Smooth muscle cell (in vitro differentiated cells): ENCODE measurements around the gene DEPDC1. TPM values are rescaled to one million over a fixed set of nuclear protein-coding genes. Genes with fewer than 3 reads are reported as not detected.

ENCODE experiments used
- DNase-seq: peaks from one replicate; lab custom pipeline; 2025; ENCODE audit not compliant: unreplicated experiment; lab: John Stamatoyannopoulos, UW
- H2AFZ ChIP-seq: fragments of 200-600 bp; sonication (generic); 2 replicates; pipeline ENCODE4 v1.6.0; 2016; ENCODE audit warnings: antibody characterized with exemption, low read depth, mild to moderate bottlenecking
- H3F3A ChIP-seq: fragments of 200-600 bp; sonication (generic); 2 replicates; pipeline ENCODE4 v1.6.0; 2017; ENCODE audit warnings: antibody characterized with exemption, low read depth
- H3K27ac ChIP-seq: fragments of 200-600 bp; sonication (generic); 2 replicates; pipeline ENCODE4 v1.5.1; 2016; ENCODE audit warnings: low read depth, mild to moderate bottlenecking
- H3K27me3 ChIP-seq: fragments of 200-600 bp; sonication (generic); 2 replicates; pipeline ENCODE4 v1.6.1; 2016; ENCODE audit warnings: low read depth, mild to moderate bottlenecking
- H3K36me3 ChIP-seq: fragments of 200-600 bp; sonication (generic); 2 replicates; pipeline ENCODE4 v1.5.1; 2016; ENCODE audit warnings: low read depth
- H3K4me1 ChIP-seq: fragments of 200-600 bp; sonication (generic); 2 replicates; pipeline ENCODE4 v1.5.1; 2016; ENCODE audit warnings: low read depth
- H3K4me2 ChIP-seq: fragments of 200-600 bp; sonication (generic); 2 replicates; pipeline ENCODE4 v1.6.0; 2016; ENCODE audit warnings: mild to moderate bottlenecking
- H3K4me3 ChIP-seq: fragments of 200-600 bp; sonication (generic); 2 replicates; pipeline ENCODE4 v1.5.1; 2016; ENCODE audit warnings: mild to moderate bottlenecking
- H3K79me2 ChIP-seq: fragments of 200-600 bp; sonication (generic); 2 replicates; pipeline ENCODE4 v1.6.0; 2016; ENCODE audit warnings: low read depth, mild to moderate bottlenecking
- H3K9ac ChIP-seq: fragments of 200-600 bp; sonication (generic); 2 replicates; pipeline ENCODE4 v1.6.0; 2016; ENCODE audit warnings: low read depth
- H3K9me3 ChIP-seq: fragments of 200-600 bp; sonication (generic); replicated peaks from 2 replicates; pipeline ENCODE4 v1.5.1; 2016; ENCODE audit warnings: low read depth
- H4K20me1 ChIP-seq: fragments of 200-600 bp; sonication (generic); 2 replicates; pipeline ENCODE4 v1.6.0; 2016; ENCODE audit warnings: low read depth
- WGBS: methylation state at CpG from one replicate; pipeline ENCODE4 v1.1.7; 2016; ENCODE audit warnings: low lambda C conversion rate; 5-methylcytosine and 5-hydroxymethylcytosine counted together
- polyA plus RNA-seq: library from polyadenylated mRNA; unstranded; fragments of >200 nt; fragmentation: Nextera tagmentation; extraction: Ambion mirVana; gene quantifications from 2 replicates; pipeline ENCODE4 v1.2.1, GENCODE V29; 2016
- total RNA-seq: library from RNA; depleted of rRNA; stranded (reverse); fragments of >200 nt; gene quantifications from 2 replicates; pipeline ENCODE4 v1.2.3, GENCODE V29; 2014
- TF ChIP-seq, protein P1 (sequence below): fragments of 200-600 bp; sonication (generic); IDR thresholded peaks from 2 replicates; pipeline ENCODE4 v1.5.1; 2017; ENCODE audit warnings: borderline replicate concordance, mild to moderate bottlenecking, antibody characterized with exemption; ENCODE audit not compliant: insufficient read depth, poor library complexity, severe bottlenecking

DEPDC1 gene
- total and polyA plus RNA-seq, 2 experiments from 2014 or later = 6.3 to 11.1 TPM

DNA sequence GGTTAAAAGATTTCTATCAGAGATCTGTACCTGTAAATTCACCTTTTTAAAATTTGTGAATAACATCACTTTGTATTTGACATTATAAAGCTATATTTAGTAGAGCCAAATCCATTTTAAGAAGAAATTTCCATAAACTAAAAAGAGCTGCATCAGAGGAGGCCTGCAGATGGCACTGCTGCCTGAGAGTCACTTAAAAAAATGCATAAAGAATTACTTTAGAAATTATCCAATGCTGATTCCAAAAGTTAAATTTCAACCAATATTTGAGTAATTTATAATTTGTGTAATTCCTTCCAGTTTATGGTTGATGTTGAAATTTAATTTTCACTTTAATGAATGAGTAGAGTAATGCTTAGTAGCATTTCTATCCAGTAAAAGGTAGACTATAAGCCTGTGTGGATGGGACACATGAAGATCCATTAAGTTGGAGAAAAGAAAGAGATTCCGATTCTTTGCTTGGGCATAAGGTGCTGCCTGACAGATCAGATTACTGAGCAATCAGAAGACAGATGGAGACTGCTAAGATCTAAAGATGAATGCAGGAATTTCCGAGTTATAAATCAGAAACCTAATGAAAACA is 26.4 kb downstream of the DEPDC1 start:
- 89% methylated on average over 2 of the region's 2 CpGs for WGBS
- no peak for DNase-seq
- Histone ChIP-seq H3K27ac (no peak overlapping the region), H2AFZ (no peak overlapping the region), H3F3A (no peaks in the 10 kb centered on the region), H3K36me3 (no peaks in the 10 kb centered on the region), H4K20me1 (no peaks in the 10 kb centered on the region), H3K79me2 (no peaks in the 10 kb centered on the region), H3K4me3 (no peak overlapping the region), H3K27me3 (no peaks in the 10 kb centered on the region), H3K9ac (no peak overlapping the region), H3K9me3 (no peaks in the 10 kb centered on the region), H3K4me1 (peaks cover 3% of the 10 kb centered on the region), H3K4me2 (no peak overlapping the region)
- TF ChIP-seq, protein P1, sequence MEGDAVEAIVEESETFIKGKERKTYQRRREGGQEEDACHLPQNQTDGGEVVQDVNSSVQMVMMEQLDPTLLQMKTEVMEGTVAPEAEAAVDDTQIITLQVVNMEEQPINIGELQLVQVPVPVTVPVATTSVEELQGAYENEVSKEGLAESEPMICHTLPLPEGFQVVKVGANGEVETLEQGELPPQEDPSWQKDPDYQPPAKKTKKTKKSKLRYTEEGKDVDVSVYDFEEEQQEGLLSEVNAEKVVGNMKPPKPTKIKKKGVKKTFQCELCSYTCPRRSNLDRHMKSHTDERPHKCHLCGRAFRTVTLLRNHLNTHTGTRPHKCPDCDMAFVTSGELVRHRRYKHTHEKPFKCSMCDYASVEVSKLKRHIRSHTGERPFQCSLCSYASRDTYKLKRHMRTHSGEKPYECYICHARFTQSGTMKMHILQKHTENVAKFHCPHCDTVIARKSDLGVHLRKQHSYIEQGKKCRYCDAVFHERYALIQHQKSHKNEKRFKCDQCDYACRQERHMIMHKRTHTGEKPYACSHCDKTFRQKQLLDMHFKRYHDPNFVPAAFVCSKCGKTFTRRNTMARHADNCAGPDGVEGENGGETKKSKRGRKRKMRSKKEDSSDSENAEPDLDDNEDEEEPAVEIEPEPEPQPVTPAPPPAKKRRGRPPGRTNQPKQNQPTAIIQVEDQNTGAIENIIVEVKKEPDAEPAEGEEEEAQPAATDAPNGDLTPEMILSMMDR = peak; percentile 82

DNA sequence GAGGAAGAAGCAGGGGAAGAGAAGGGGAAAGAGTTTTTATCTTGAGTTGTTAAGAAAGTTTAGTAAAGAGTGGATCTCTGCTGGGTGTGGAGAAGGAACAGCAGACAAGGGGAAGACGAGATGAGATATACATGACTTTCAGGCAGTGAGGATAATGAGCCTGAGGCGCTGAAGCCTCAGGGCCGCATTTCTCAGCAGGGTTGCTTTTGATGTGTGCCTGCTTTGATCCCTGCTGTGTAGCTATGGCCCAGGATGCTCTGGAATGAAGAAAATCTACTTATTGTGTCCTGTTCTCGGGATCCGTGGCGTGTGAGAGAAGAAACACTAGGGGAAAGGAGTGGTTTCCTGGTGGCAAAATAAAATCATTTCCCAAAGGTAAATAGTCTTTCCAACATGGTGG is 32.0 kb downstream of the DEPDC1 start:
- H3K4me3 ChIP-seq = no peak overlapping the region
- no peaks in the 10 kb centered on the region for H4K20me1 ChIP-seq
- no peak overlapping the region for H3K4me2 ChIP-seq
- no peak for DNase-seq
- 13% methylated on average over 6 of the region's 6 CpGs for WGBS
- peaks cover 3% of the 10 kb centered on the region for H3K4me1 ChIP-seq
- no peak overlapping the region for H3K9ac ChIP-seq
- H3F3A ChIP-seq = no peaks in the 10 kb centered on the region
- no peaks in the 10 kb centered on the region for H3K9me3 ChIP-seq
- H3K79me2 ChIP-seq = no peaks in the 10 kb centered on the region
- TF ChIP-seq, protein P1 = no peak
- H3K36me3 ChIP-seq = no peaks in the 10 kb centered on the region
- no peak overlapping the region for H3K27ac ChIP-seq
- H3K27me3 ChIP-seq = no peaks in the 10 kb centered on the region
- H2AFZ ChIP-seq = no peak overlapping the region

GRCh38 chr1:68460935-68461334 is 35.9 kb downstream of the DEPDC1 start:
- no peaks in the 10 kb centered on the region for H3F3A ChIP-seq
- no peaks in the 10 kb centered on the region for H3K9me3 ChIP-seq
- TF ChIP-seq, protein P1 = no peak
- H3K4me2 ChIP-seq = no peak overlapping the region
- H4K20me1 ChIP-seq = no peaks in the 10 kb centered on the region
- H3K4me3 ChIP-seq = no peak overlapping the region
- H3K4me1 ChIP-seq = no peaks in the 10 kb centered on the region
- H2AFZ ChIP-seq = no peak overlapping the region
- 93% methylated on average over 4 of the region's 4 CpGs for WGBS
- no peaks in the 10 kb centered on the region for H3K27me3 ChIP-seq
- DNase-seq = no peak
- no peak overlapping the region for H3K9ac ChIP-seq
- H3K79me2 ChIP-seq = no peaks in the 10 kb centered on the region
- H3K27ac ChIP-seq = no peak overlapping the region
- no peaks in the 10 kb centered on the region for H3K36me3 ChIP-seq

DNA sequence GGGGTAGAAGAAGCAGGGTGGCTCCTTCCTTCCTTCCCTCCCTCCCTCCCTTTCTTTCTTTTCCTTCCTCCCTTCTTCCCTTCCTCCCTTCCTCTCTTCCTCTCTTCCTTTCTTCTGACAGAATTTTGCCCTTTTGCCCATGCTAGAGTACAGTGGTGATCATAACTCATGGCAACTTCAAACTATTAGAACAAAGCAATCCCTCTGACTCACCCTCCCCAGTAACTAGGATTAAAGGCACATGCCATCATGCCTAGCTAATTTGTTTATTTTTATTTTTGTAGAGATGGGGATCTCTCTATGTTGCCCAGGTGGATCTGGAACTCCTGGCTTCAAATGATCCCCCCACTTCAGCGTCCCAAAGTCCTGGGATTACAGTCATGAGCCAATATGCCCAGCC is 37.1 kb downstream of the DEPDC1 start:
- Histone ChIP-seq H3K4me3 (no peak overlapping the region), H2AFZ (no peak overlapping the region), H3K9me3 (no peaks in the 10 kb centered on the region), H3K36me3 (no peaks in the 10 kb centered on the region), H3K9ac (no peak overlapping the region), H3K4me2 (no peak overlapping the region), H3K4me1 (no peaks in the 10 kb centered on the region), H3K27me3 (no peaks in the 10 kb centered on the region), H3K79me2 (no peaks in the 10 kb centered on the region), H3F3A (no peaks in the 10 kb centered on the region), H4K20me1 (no peaks in the 10 kb centered on the region), H3K27ac (no peak overlapping the region)
- WGBS = 91% methylated on average over 1 of the region's 1 CpG
- DNase-seq = no peak
- TF ChIP-seq, protein P1 = no peak
